HG02870 (cell line): Measurements from ENCODE around the gene GLMN.
"Not testable (repeated sequence)": the region's sequence is repeated elsewhere in the genome, so short reads cannot be mapped to it uniquely, and the experiment has no call there.

Source experiments
- ATAC-seq: cut with Tn5 transposase; IDR thresholded peaks from one replicate; pipeline ENCODE4 v1.9.1; 2021; ENCODE audit warnings: mild to moderate bottlenecking, moderate library complexity; ENCODE audit not compliant: unreplicated experiment

The GLMN gene

DNA sequence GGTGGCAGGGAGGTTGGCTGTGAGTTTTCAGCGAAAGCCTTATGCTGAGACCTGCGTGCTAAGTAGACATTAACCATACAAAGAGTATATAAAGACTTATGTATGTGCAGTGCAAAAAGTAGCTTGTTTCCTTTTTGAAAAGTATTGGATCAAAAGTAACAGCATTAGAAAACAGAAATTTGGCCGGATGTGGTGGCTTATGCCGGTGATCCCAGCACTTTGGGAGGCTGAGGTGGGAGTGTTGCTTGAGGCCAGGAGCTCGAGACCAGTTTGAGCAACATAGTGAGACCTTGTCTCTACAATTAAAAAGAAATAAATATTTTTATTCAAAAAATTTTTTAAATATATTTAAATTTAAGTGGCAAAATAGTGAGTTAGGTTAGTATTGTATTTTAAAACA lies 2.2 kb upstream of the GLMN start:
- no peak for ATAC-seq

DNA sequence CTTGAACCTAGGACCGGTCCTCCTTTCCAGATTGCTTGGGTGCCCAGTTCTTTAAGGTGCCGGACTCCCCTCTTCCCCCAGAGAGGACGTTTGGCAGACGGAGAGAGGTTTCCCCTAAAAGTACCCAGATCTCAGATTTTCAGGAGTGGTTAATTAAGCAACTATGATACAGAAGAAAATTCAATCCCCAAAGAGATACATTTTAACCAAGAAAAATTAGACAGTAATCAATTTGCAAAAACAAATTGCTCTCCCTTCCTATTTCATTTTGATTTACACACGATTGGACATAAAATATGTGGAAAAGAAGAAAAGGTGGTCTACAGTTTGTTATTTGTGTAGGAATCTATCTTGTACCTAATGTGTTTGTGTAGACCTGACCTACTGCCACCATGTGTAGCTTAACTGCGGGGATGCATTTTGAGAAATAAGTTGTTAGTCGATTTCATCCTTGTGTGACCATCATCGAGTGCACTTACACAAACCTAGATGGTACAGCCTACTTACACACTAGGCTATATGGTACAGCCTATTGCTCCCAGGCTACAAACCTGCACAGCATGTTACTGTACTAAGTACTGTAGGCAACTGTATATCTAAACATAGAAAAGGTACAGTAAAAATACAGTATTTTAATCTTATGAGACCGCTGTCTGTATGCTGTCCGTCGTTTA lies 827 bp upstream of the GLMN start:
- no peak for ATAC-seq

DNA sequence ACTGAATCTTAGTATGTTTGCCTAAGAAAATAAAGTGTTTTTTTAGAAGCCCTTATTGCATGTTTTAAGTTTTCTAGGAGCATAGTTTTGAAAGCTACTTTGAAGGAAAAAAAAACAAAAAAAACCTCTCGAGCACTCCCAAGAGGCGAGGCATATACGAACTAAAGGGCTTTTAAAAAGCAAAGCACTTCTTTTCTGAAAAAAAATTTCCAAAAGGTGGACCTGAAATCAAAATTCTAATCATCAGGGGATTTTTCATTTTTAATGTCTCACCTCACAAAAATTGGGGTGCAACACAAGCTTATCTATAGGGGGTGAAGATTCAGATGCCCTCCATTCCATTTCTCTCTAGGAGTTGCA lies 594 bp downstream of the GLMN start:
- ATAC-seq: peak; percentile 1

DNA sequence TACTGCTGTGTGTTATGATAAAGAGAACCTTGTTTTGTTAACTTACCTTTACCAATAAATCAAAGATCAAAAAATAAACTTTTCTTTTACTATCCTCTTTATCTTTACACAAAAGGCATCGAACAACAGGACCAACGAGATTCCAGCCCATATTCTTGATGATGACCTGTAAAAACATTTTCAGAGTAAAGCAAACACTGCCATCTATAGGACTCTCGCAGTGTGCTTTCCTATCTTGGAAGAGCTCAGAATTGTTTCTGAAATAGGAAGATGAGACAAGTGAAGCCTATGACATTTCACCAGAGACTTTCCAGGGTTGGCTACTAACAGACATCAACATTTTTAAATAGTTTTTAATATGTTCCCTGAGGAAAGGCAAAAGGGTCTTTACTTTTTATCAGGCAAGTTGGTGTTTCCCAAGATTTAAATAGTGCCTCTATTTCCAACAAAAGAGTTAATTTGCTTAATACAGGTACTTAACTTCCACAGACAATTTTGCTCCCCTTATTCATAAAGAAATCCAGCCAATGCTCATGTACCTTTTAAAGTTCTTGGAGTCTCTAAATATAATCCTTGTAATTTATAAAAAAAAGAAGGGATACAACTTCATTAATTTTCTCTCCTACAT lies 7.3 kb downstream of the GLMN start:
- ATAC-seq: no peak

DNA sequence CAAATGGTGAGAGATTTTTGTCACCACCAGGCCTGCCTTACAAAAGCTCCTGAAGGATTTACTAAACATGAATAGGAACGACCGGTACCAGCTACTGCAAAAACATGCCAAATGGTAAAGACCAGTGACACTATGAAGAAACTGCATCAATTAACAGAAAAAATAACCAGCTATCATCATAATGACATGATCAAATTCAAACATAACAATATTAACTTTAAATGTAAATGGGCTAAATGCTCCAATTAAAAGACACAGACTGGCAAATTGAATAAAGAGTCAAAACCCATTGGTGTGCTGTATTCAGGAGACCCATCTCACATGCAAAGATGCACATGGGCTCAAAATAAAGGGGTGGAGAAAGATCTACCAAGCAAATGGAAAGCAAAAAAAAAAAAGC lies 17.4 kb downstream of the GLMN start:
- ATAC-seq: not testable (repeated sequence)

DNA sequence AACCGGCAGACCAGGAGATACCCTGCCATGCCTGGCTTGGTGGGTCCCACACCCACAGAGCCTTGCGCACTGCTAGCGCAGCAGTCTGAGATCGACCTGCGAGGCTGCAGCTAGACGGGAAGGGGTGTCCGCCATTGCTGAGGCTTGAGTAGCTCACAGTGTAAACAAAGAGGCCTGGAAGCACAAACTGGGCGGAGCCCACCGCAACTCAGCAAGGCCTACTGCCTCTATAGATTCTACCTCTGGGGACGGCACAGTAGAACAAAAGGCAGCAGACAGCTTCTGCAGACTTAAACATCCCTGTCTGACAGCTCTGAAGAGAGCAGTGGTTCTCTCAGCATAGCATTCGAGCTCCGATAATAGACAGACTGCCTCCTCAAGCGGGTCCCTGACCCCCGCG lies 19.0 kb downstream of the GLMN start:
- ATAC-seq: not testable (repeated sequence)

DNA sequence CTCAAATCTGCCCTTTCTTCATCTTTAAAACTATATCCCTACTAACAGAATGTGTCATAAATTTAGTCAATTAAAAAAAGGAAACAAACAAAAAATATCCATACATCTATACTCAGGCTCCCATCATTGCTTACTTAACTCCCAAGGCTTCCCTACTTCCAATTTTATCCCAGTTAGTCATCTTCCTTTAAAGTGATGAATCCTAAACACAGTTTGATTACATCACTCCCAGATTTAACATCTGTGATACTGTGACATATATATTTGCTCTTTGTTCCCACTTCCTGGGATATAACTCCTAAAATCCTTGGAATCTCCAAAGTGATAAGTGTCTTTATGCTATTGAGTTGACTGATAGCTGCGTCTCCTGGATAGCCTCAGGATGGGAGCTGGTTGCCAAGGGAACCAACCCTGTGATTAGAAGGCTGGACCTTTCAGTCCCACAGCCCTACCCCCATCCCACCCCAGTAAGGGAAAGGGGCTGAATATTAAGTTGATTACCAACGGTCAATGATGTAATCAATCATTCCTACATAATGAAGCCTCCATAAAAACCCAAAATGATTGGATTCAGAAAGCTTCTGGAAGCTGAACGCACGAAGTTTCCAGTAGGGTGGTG lies 21.6 kb downstream of the GLMN start:
- no peak for ATAC-seq

DNA sequence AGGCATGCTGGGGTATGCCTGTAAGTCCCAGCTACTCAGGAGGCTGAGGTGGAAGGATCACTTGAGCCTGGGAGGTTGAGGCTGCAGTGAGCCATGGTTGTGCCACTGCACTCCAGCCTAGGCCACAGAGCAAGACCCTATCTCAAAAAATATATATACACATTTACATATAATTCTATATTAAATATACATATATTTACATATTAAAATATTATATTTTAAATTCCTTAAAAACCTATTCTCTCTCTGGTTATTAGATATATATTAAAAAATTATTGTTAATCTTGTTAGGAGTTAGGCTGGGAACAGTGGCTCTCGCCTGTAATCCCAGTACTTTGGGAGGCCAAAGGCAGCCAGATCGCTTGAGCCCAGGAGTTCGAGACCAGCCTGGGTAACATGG lies 22.7 kb downstream of the GLMN start:
- ATAC-seq: no peak

DNA sequence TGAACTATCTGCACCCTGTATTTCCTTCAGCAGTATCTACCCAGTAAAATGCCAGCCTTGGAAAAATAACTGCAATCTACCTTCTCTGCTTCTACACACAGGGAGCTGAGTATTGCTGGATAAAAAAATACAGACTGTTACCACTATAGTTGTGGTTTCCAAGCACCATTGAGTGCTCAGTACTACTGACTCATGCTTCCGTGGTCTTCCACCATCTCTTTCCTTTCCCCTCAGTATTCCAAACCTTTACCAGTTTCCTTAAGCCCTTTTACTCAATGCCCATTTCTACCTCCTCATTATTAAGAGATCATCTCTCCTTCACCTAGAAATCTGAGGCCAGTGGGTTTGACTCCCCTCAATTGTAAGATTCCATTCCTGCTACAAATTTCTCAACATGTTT lies 23.8 kb downstream of the GLMN start:
- no peak for ATAC-seq

DNA sequence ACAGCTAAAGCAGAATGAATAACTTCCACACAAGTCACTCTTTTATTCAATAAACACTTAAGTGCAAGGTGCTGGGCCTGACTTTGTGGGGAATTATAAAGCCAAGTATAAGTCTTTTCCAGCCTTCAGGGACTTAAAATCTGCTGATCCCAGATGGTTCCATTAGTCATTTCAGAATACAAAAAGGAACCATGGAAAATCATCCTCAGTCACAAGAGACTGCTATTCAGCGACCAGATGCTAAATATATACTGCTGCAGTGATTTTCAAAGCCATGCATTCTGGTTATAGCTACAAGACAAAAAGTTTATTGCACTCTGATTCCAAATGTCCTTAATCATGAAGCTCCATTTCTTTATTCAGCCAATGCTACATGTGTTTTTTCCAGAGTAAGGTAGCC lies 25.7 kb downstream of the GLMN start:
- no peak for ATAC-seq

DNA sequence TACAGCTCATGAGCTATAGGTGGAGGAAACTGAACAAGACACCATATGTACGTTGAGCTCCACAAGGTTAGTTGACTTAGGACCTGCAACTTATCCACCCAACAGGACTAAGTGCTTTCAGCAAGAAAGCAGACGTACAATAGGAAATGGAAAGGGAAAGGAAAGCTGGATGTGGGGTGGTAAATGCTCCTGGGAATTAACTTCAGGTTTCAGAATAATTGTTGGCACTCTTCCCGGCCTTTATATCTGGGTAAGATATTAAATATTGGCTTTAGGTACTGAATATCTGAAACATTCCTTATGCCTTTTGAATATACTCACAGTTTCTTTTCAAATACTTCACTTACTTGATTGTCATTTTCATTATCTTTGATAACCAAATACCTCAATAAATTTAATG lies 36.3 kb downstream of the GLMN start:
- no peak for ATAC-seq

DNA sequence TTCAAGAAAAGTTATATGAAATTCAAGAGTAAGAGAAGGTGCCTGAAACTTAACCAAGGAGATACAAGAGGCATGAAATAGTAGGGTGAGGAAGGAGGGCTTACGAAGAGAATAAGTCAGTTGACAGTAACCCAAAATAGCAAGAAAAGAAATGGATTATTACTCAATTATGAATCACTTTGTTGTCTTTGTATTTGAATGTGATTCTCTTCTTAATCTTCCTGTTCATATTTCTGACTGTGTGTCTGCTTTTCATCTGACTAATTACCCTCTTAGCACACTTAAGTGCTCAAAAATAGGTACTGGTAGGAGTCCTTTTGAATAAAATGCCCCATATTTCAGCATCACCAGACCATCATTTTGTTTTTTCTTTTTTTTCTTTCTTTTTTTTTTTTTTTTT lies 39.4 kb downstream of the GLMN start:
- no peak for ATAC-seq

DNA sequence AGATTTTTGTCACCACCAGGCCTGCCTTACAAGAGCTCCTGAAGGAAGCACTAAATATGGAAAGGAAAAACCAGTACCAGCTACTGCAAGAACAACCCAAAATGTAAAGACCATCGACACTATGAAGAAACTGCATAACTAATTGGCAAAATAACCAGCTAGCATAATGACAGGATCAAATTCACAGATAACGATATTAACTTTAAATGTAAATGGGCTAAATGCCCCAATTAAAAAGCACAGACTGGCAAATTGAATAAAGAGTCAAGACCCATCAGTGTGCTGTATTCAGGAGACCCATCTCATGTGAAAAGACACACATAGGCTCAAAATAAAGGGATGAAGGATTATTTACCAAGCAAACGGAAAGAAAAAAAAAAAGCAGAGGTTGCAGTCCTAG lies 44.1 kb downstream of the GLMN start:
- not testable (repeated sequence) for ATAC-seq

DNA sequence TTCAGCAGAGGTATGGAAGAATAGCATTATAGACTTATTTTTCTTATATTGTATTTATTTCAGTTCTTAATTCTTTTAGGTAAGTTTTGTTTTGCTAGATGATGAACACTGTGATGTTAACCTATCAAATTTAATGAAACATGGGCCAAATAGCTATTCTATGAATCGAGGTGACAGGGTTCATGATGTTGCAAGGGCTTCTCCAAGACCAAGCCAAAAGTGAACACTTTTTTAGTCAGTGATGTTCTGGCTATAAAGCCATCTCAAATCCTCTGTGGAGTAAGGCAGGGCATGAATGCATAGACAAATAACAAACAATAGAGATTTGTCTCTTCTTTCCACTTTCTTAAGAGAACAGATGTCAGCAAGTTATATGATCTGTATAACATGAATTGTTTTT lies 54.4 kb downstream of the GLMN start:
- no peak for ATAC-seq

DNA sequence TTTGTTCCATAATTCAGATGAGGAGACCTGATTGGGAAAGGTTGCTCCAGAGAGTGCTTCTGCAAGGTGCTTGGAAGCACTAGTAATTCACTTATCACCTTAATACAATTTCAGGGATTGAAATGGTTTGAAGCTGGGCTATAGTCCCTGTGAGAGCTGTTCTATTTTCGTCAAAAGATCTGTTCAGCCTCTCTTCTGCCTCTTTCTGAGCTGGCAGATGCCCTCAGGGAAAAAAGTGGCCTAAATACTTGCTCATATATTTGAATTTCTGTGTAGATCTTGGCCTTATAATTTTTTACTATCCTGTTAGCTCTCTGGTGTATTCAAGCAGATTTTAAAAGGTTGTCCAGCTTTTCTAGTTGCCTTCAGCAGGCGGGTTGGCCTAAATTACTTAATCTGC lies 58.8 kb downstream of the GLMN start:
- ATAC-seq: no peak

DNA sequence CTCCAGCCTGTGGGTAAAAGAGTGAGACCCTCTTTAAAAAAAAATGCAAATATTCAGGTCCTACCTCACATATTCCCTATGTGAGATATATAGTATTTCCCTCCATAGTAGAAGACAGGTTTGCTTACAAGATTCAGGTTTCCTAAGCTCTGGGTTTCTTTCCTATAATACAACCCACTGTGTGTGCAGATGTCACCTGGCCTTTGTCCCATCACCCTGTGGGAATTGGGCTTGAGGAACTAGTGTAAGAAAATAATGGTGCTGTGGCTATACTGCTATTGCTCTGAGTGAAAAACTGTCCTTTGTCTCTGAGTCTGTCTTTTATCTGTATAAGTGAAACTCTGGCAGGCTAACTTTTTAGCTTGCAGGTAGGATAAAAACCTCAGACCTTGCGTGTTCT lies 68.1 kb downstream of the GLMN start:
- ATAC-seq: no peak

DNA sequence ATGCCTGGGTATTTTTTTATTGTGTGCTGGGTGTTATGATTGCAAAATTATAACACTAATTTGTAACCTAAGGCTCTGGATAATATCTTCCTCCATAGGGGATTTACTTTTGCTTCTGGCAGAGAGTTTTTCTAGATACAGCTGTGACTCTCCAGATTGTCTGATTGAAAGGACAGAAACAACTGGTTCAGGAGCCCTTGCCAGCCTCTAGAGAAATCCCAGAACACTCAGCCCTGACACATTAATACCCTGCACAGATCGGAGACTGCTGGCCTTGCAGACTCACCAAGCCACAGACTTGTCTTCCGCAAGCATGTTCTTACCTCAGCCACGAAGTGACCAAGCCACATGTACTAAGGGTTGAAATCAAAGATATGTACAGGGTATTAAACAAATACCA lies 70.4 kb downstream of the GLMN start:
- no peak for ATAC-seq

DNA sequence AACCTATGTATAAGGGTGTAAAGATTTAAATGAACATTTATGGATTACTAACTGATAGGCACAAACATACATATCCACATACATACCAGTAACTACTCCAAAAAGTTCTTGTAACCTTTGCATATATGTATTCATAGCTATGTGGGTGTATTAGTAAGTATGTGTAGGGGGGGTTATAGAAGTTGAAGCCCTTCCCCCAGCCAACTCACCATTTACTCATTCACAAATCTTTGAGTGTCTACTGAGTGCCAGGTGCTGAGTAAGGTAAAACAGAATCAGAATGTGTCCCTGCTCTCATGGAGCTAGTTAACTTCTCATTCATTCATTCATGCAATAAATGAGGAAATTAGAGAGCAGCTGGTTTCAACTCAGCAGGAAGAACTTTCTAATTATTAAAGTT lies 79.8 kb downstream of the GLMN start:
- ATAC-seq: no peak

DNA sequence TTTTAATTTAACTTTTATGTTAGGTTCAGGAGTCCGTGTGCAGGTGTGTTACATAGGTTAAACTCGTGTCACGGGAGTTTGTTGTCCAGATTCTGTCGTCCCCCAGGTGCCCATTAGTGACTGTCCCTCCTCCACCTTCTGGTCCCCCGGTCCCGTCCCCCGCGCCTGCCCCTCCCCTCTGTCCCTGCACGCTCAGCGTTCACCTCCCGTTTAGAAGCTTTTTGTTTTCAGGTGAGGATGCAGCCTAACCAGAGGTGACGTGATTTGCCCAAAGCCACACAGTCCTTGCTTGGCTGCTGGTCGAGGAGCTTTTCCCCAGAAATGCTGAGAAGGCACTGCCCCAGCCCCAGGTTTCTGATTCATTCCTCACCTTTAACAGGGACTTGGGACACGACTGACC lies 80.2 kb downstream of the GLMN start:
- no peak for ATAC-seq

DNA sequence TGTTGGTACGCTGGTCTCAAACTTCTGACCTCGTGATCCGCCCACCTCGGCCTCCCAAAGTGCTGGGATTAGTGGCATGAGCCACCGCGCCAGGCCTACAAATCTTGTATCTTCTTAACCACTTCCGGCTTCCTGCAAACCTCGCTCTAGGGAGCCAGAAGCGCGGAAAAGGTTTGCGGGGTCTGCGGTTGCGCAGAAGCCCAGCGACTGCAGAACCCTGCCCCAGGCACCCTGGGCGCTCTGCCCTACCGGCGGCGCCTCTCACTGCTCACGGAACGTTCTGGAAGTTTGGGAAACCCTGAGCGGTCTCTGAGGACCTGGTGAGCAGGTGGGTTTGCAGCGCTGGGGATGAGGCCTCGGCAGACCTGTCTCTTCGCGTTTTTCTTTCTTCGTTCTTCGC lies 81.1 kb downstream of the GLMN start, which contains the start of gene C1orf146:
Gene C1orf146, plus strand, starts transcription at position 195 of the 400 bp plus-strand sequence. CDS start 13,506 bp downstream, outside the sequence.
- no peak for ATAC-seq

DNA sequence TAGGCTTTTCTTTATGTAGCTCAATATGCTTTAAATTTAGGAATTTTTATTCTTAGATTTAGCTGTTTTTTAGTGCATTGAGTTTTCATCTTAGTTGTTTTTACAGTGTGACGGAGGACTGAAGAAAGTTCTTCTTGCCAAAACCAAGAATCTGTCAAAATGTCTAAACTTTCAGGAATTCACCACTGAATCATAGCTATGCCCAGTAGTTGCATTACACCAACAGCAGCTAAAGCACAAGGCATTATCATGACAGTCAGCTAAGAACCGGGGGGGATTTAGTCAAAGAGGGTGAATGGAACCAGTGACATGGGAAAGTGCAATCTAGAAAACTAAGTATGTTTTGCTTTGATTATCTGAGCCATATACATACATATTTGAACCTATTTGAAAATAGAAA lies 87.6 kb downstream of the GLMN start:
- ATAC-seq: no peak

DNA sequence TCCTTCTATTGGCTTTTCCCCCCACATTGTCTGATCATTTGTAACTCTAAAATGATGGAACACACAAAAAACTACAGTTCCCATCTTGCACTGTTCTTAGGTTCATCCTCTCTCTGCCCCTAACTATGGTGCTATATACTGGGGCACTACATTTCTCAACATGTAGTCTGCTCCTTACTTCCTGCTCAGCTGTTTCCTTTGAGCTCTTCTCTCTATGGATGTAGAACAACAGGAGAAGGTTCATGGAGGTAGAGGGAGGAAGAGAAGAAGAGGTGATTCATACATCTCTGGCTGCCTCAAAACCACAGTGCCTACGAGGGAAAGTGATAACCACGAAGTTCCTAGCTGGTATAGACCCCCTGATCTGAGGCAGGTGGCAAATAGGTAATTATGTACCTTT lies 88.1 kb downstream of the GLMN start:
- ATAC-seq: no peak

DNA sequence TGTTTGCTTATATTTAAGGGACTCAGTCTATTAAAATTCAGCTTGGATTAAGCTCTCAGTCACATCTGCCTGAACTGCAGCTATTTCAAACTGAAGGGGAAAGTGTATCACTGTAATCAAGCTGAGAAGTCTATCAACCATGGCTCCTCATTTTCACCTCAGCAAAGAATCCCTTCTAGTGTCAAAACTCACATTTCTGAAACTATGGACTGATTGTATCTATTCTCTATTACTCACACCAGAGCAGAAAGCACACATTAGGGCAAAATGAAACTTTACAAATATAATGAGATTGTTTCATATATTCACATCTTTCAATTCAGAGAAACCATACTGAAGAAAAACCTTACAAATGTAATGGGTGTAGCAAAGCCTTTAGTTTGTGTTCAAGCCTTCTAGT lies 95.7 kb downstream of the GLMN start:
- ATAC-seq: no peak
